GM12878 (cell line): Measurements from ENCODE around the gene CELF2.

ENCODE experiments used
- CBFB ChIP-seq: IDR thresholded peaks from 2 replicates; pipeline ENCODE4 v1.6.1; 2016; ENCODE audit warnings: antibody characterized with exemption, low read depth
- CHD2 ChIP-seq: IDR thresholded peaks from 2 replicates; pipeline ENCODE4 v1.6.1; 2011; ENCODE audit warnings: low read depth, low read length, improper control_type of control experiment, borderline replicate concordance
- CTCF ChIP-seq, 3 experiments: IDR thresholded peaks in 2 of 3; conservative IDR thresholded peaks in 1 of 3; 2 replicates each; pipeline ENCODE4 v1.5.1; 2011; ENCODE audit warnings: low read depth in 3 of 3, low read length in 3 of 3, mild to moderate bottlenecking in 3 of 3, control low read depth in 2 of 3, moderate library complexity in 2 of 3, inconsistent platforms in 1 of 3, mixed read lengths in 1 of 3; ENCODE audit not compliant: control insufficient read depth in 2 of 3, insufficient read depth in 1 of 3; ENCODE audit errors: extremely low read depth in 1 of 3
- JUNB ChIP-seq: IDR thresholded peaks from 2 replicates; pipeline ENCODE4 v1.6.1; 2016; ENCODE audit warnings: antibody characterized with exemption, mild to moderate bottlenecking
- JUND ChIP-seq: IDR thresholded peaks from 2 replicates; pipeline ENCODE4 v1.6.1; 2012; ENCODE audit warnings: low read depth, mild to moderate bottlenecking, low read length, improper control_type of control experiment, moderate library complexity
- KDM1A ChIP-seq: fragments of 200-600 bp; sonication (generic); IDR thresholded peaks from 2 replicates; pipeline ENCODE4 v1.6.1; 2016; ENCODE audit warnings: borderline replicate concordance
- PAX5 ChIP-seq: IDR thresholded peaks from 2 replicates; pipeline ENCODE4 v1.6.1; 2011; ENCODE audit warnings: low read depth, low read length, borderline replicate concordance
- POLR2AphosphoS2 ChIP-seq: IDR thresholded peaks from 2 replicates; pipeline ENCODE4 v1.6.1; 2011; ENCODE audit warnings: low read depth, mild to moderate bottlenecking, low read length, improper control_type of control experiment, moderate library complexity
- POLR2AphosphoS5 ChIP-seq: IDR thresholded peaks from 2 replicates; pipeline ENCODE4 v1.6.1; 2011; ENCODE audit warnings: mild to moderate bottlenecking, low read length, inconsistent platforms
- SMC3 ChIP-seq: IDR thresholded peaks from 2 replicates; pipeline ENCODE4 v1.6.1; 2011; ENCODE audit warnings: low read length, improper control_type of control experiment, borderline replicate concordance
- SP1 ChIP-seq: IDR thresholded peaks from one replicate; pipeline ENCODE4 v1.6.1; 2011; ENCODE audit warnings: low read depth, low read length
- SUZ12 ChIP-seq: fragments of 200-600 bp; sonication (generic); IDR thresholded peaks from one replicate; pipeline ENCODE4 v1.6.1; 2018; ENCODE audit warnings: antibody characterized with exemption, mild to moderate bottlenecking; ENCODE audit not compliant: unreplicated experiment

GRCh38 chr10:11063856-11064255 lies 46.2 kb downstream of the CELF2 start:
- TF ChIP-seq CTCF (IDR thresholded peaks at IDR 0.05 in 2 of 3, conservative IDR thresholded peaks at IDR 0.05 in 1 of 3; ENCODE audit: control insufficient read depth in 2 of 3, extremely low read depth in 1 of 3, insufficient read depth in 1 of 3, low read depth in 3 of 3, low read length in 3 of 3) (no peak), JUND (no peak), SP1 (no peak), KDM1A (no peak), POLR2AphosphoS5 (no peak), POLR2AphosphoS2 (no peak), JUNB (no peak), PAX5 (no peak), SMC3 (no peak), SUZ12 (no peak), CHD2 (no peak), CBFB (no peak)
